Activated naive CD4-positive, alpha-beta T cell treated with anti-CD3 and anti-CD28 coated beads, Interleukin-2, amount 50 U/mL, for 72 hours (primary cell): ENCODE measurements around the gene KIF20B. TPM values are rescaled to one million over a fixed set of nuclear protein-coding genes. Genes with fewer than 3 reads are reported as not detected.
"Not testable (repeated sequence)": the region's sequence is repeated elsewhere in the genome, so short reads cannot be mapped to it uniquely, and the experiment has no call there.

ENCODE experiments used
- ATAC-seq, 2 donors: fragments of 150-1000 bp; cut with Tn5 transposase; 2 replicates each; pipeline ENCODE4 v1.10.0; 2021; ENCODE audit warnings: mild to moderate bottlenecking in 2 of 2, moderate library complexity in 2 of 2
- DNase-seq, 2 donors: peaks; one replicate each; pipeline ENCODE4 v3.0.0; 2021 to 2022; ENCODE audit warnings: low spot score in 2 of 2
- H3K27ac Mint-ChIP-seq, 2 donors: one replicate each; pipeline ENCODE4 v1.8.0; 2022; ENCODE audit warnings: mild to moderate bottlenecking in 2 of 2, mixed read lengths in 2 of 2
- H3K36me3 Mint-ChIP-seq, 2 donors: one replicate each; pipeline ENCODE4 v1.8.0; 2022; ENCODE audit warnings: mixed read lengths in 2 of 2
- H3K9me3 Mint-ChIP-seq, 2 donors: one replicate each; pipeline ENCODE4 v1.8.0; 2022; ENCODE audit warnings: mixed read lengths in 2 of 2
- total RNA-seq, 2 donors: library from RNA; stranded (reverse); gene quantifications; one replicate each; pipeline ENCODE4 v1.2.3, GENCODE V29; 2022

Gene KIF20B
- total RNA-seq, 2 donors from 2014 or later: 52.7 to 76.1 TPM

GRCh38 chr10:89734616-89735015 lies 33.2 kb downstream of the KIF20B start:
- ATAC-seq (no peak), DNase-seq (no peak)
- Mint-ChIP-seq H3K27ac (no peak overlapping the region), H3K9me3 (no peaks in the 10 kb centered on the region), H3K36me3 (peaks cover 12 to 19% of the 10 kb centered on the region in 2 donors)

- Mint-ChIP-seq H3K36me3 (peaks cover 12 to 19% of the 10 kb centered on the region in 2 donors), H3K9me3 (no peaks in the 10 kb centered on the region), H3K27ac (peak overlapping the region in 1 of 2 donors; percentile 25)
- no peak for ATAC-seq
- no peak for DNase-seq
These were observed 37.3 kb downstream of the KIF20B start for GRCh38 chr10:89738551-89739209.

GRCh38 chr10:89741126-89741762 lies 39.9 kb downstream of the KIF20B start:
- no peaks in the 10 kb centered on the region for H3K9me3 Mint-ChIP-seq
- H3K36me3 Mint-ChIP-seq: peaks cover 20 to 33% of the 10 kb centered on the region in 2 donors
- ATAC-seq: no peak
- DNase-seq: no peak
- no peak overlapping the region for H3K27ac Mint-ChIP-seq

- Mint-ChIP-seq H3K27ac (no peak overlapping the region), H3K9me3 (no peaks in the 10 kb centered on the region), H3K36me3 (peaks cover 11 to 24% of the 10 kb centered on the region in 2 donors)
- DNase-seq: no peak
- ATAC-seq: no peak
These were observed 42.6 kb downstream of the KIF20B start for GRCh38 chr10:89744026-89744425.

GRCh38 chr10:89745903-89746302 lies 44.5 kb downstream of the KIF20B start:
- DNase-seq (no peak), ATAC-seq (no peak)
- H3K9me3 Mint-ChIP-seq: no peaks in the 10 kb centered on the region
- H3K27ac Mint-ChIP-seq: no peak overlapping the region
- peaks cover 11 to 29% of the 10 kb centered on the region in 2 donors for H3K36me3 Mint-ChIP-seq

DNA sequence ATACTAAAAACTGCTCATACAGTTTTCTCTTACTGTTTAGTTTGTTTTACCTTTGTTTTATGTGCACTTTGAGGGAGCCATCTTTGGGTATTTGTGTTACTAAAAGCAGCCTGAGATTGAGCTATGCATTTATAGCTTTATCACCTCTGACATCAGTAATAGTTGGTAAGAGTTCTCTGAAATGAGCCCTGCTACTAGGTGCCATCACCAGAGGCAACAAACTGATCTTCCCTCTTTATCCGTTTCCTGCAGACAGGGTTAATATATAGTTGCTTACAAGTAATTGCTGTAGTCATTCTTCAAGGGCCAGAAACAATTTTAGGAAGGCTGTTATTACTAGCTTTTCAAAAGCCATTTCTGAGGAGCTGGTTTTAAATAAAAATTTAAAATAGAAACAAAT lies 49.1 kb downstream of the KIF20B start:
- Mint-ChIP-seq H3K36me3 (peaks cover 6 to 23% of the 10 kb centered on the region in 2 donors), H3K9me3 (no peaks in the 10 kb centered on the region), H3K27ac (no peak overlapping the region)
- DNase-seq: no peak
- no peak for ATAC-seq

DNA sequence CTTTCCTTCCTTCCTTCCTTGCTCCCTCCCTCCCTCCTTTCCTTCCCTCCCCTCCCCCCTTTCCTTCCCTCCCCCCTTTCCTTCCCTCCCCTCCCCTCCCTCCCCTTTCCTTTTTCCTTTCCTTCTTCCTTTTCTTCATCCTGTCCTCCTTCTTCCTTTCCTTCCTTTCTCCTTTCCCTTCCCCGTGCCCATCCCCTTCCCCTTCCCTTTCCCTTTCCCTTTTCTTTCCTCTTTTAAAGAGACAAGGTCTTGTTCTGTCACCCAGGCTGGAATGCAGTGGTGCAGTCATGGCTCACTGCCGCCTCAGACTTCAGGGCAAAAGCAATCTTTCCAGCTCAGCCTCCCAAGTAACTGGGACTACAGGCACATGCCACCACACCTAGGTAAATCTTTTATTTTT lies 54.0 kb downstream of the KIF20B start:
- ATAC-seq: no peak
- H3K9me3 Mint-ChIP-seq: no peaks in the 10 kb centered on the region
- H3K36me3 Mint-ChIP-seq: peaks cover 0 to 23% of the 10 kb centered on the region in 2 donors
- no peak for DNase-seq
- no peak overlapping the region for H3K27ac Mint-ChIP-seq

GRCh38 chr10:89759531-89759930 lies 58.1 kb downstream of the KIF20B start:
- ATAC-seq (no peak), DNase-seq (no peak)
- H3K36me3 Mint-ChIP-seq: peaks cover 11 to 50% of the 10 kb centered on the region in 2 donors
- peaks cover 0 to 5% of the 10 kb centered on the region in 2 donors for H3K9me3 Mint-ChIP-seq
- no peak overlapping the region for H3K27ac Mint-ChIP-seq

DNA sequence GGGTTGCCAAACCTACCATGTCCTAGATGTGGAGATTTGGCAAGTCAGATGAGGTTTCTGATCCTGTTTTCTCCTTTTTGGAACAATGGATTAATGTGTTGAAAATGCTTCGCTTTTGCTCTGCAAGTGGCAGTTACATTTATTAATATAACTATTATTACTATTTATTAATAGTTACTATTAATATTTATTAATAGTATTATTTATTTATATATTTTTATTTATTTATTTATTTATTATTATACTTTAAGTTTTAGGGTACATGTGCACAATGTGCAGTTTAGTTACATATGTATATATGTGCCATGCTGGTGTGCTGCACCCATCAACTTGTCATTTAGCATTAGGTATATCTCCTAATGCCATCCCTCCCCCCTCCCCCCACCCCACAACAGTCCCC lies 62.3 kb downstream of the KIF20B start:
- not testable (repeated sequence) for H3K9me3 Mint-ChIP-seq, ATAC-seq, DNase-seq, H3K27ac Mint-ChIP-seq
- H3K36me3 Mint-ChIP-seq: peaks cover 13 to 55% of the 10 kb centered on the region in 2 donors

DNA sequence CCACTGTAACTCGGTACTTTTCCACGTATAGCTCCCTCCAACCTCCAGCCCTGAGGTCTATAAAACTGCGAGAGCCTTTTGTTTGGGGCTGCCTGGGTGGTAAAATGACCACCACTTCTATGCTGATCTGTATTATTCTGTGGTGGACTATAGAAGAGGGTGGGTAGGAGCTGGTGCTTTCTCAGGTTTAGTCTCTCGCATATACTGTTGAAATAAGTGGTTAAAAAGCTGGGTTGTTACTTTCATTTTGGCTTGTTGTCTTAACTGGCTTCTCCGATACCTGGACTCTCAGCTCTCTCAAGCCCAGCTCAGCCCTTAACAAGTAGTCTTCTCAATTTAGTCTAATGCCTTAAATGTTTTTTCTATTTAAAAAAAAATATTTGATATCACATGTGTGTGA lies 70.3 kb downstream of the KIF20B start:
- DNase-seq: no peak
- ATAC-seq: no peak
- Mint-ChIP-seq H3K36me3 (peaks cover 27 to 40% of the 10 kb centered on the region in 2 donors), H3K27ac (peak overlapping the region in 1 of 2 donors; percentile 26), H3K9me3 (no peaks in the 10 kb centered on the region)

DNA sequence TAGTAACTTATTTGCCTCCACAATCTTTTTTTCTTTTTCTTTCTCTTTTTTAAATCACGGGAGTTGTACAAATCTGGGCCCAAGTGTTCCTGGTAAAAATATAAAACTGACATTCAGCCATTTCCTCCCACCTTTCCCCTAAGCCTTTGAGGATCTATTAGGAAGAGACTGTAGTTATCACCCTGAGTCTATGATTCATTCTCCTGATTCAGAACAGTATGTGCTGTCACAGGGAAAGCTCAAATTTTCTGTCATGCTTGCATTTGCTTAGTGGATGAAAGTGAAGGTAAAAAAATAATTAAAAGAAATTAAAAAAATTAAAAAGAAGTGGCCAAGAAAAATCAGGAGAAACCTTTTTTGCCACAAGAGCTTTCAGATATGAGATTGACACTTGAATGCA lies 71.7 kb downstream of the KIF20B start:
- Mint-ChIP-seq H3K27ac (no peak overlapping the region), H3K36me3 (peaks cover 27 to 50% of the 10 kb centered on the region in 2 donors), H3K9me3 (no peaks in the 10 kb centered on the region)
- ATAC-seq (no peak), DNase-seq (no peak)

DNA sequence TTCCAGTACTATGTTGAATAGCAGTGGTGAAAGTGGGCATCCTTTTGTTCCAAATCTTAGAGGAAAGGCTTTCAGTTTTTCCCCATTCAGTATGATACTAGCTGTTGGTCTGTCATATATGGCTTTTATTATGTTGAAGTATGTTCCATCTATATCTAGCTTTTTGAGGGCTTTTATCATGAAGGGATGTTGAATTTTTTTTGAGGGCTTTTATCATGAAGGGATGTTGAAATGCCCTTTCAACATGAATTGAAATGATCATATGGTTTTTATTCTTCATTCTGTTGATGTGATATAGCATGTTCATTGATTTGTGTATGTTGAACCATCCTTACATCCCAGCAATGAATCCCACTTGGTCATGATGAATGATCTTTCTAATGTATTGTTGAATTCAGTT lies 75.3 kb downstream of the KIF20B start:
- Mint-ChIP-seq H3K27ac (no peak overlapping the region), H3K9me3 (no peaks in the 10 kb centered on the region), H3K36me3 (peaks cover 12 to 39% of the 10 kb centered on the region in 2 donors)
- DNase-seq: no peak
- ATAC-seq: no peak

DNA sequence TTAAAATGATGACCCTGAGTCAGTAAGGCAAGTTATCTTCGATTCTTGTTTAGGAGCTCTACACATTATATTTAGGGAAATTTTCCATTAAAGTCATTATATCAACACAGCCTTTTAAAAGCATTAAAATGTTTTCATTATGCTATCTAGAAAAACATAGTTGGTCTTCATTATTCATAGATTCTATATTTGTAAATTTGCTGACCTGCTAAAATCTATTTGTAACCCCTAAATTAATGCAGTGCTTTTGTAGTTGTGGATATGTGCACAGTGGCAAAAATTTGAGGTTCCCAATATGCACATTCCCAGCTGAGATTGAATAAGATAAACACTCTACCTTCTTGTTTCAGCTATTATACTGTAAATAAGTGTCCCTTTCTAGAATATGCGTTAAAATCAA lies 81.1 kb downstream of the KIF20B start:
- DNase-seq (no peak), ATAC-seq (no peak)
- Mint-ChIP-seq H3K9me3 (no peaks in the 10 kb centered on the region), H3K36me3 (peaks cover 0 to 3% of the 10 kb centered on the region in 2 donors), H3K27ac (no peak overlapping the region)

DNA sequence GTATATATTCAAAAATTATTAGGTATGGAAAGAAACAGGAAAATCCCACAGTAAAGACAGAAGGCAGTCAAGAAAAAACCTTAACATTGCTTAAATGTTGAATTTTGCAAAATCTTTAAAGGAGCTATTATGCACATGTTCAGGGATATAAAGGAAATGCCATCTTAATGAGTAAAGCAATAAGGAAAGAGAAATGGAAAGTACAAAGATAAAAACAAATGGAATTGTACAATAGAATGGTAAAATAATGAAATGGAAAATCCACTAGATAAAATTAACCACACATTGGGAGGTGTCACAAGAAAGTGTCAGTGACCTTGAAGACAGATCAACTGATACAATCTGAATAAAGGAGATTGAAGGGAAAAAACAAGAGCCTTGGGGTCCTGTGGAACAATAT lies 82.0 kb downstream of the KIF20B start:
- Mint-ChIP-seq H3K27ac (no peak overlapping the region), H3K9me3 (no peaks in the 10 kb centered on the region), H3K36me3 (no peaks in the 10 kb centered on the region)
- no peak for ATAC-seq
- DNase-seq: no peak

DNA sequence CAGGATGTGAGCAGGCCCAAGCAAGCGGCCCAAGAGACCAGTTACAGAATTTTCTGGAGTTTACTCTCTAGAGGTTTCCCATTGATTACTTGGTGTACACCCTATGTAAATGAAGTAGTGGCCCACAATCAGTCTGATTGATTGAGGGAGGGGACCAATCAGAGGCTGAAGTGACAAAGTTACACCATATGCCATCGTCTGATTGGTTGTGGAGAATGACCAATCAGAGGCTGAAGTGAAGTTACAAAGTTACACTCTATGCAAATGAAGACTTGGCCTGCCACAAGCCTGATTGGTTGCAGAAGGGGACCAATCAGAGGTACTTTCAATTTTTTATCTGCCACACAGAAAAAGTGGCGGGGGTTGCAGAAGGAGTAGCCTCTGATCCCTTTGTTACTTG lies 83.7 kb downstream of the KIF20B start:
- Mint-ChIP-seq H3K27ac (no peak overlapping the region), H3K36me3 (no peaks in the 10 kb centered on the region), H3K9me3 (no peaks in the 10 kb centered on the region)
- ATAC-seq: peak in 1 of 2 donors; percentile 26
- no peak for DNase-seq

DNA sequence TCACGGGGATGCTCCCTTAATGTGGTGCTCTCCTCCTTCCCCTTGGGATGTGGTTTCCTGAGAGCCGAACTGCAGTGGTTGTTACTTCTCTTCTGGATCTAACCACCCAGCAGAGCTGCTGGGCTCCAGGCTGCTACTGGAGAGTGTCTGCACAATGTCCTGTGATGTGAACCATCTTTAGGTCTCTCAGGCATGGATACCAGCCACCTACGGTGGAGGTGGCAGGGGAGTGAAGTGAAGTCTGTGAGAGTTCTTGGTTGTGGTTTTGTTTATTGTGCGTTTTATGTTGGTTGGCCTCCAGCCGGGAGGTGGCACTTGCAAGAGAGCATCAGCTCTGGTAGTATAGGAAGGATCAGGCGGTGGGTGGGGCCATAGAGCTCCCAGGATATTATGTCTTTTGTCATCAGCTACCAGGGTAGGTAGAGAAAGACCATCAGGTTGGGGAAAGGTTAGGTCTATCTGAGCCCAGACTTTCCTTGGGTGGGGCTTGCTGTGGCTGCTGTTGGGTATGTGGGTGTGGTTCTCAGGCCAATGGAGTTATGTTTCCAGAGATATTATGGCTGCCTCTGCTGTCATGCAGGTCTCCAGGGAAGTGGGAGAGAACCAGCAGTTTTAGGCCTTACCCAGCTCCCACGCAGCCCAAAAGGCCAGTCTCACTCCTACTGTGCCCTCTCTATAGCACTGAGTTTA lies 87.9 kb downstream of the KIF20B start:
- Mint-ChIP-seq H3K27ac (peak overlapping the region in 1 of 2 donors; percentile 1), H3K9me3 (no peaks in the 10 kb centered on the region), H3K36me3 (no peaks in the 10 kb centered on the region)
- peak; percentile 24 to 72 for ATAC-seq
- no peak for DNase-seq

- DNase-seq (no peak), ATAC-seq (no peak)
- H3K27ac Mint-ChIP-seq: no peak overlapping the region
- H3K36me3 Mint-ChIP-seq: no peaks in the 10 kb centered on the region
- H3K9me3 Mint-ChIP-seq: no peaks in the 10 kb centered on the region
These were observed 90.8 kb downstream of the KIF20B start for GRCh38 chr10:89792187-89792586.
